ENCODE results near the gene PLCXD1. TPM values are rescaled to one million over a fixed set of nuclear protein-coding genes. Genes with fewer than 3 reads are reported as not detected.
"Not testable (repeated sequence)": the region's sequence is repeated elsewhere in the genome, so short reads cannot be mapped to it uniquely, and the experiment has no call there.

Gene PLCXD1
- polyA plus RNA-seq, 3 donors: 13.2 to 79.4 (median 22.8) TPM

DNA sequence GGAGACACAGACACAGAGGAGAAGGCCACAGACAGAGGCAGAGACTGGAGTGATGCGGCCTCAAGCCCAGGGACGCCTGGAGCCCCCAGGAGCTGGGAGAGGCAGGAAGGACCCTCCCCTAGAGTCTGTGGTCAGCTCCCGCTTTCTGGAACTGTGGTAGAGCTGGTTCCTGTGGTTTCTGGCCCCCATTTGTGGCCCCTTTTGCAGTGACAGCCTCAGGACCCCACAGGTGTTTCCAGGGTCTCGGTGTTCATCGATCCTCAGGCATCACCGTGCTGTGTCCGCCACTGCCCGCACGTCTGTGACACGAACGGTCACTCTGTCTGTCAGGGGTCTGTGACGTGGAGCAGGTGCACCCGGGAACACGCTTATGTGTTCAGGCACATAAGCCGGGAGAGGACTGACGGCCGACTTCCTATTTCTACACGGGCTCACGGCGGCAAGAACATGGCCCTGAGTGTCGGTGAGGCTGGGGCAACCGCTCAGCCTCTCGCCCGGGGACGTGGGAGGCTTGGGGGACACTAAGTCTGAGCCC, 29.5 kb downstream of the PLCXD1 start:
- 91 to 94% (median 92%) methylated on average over 25 of the region's 25 CpGs for WGBS, 3 donors
- H3K27ac ChIP-seq (ENCODE audit: low read depth, low read length): no peak overlapping the region

DNA sequence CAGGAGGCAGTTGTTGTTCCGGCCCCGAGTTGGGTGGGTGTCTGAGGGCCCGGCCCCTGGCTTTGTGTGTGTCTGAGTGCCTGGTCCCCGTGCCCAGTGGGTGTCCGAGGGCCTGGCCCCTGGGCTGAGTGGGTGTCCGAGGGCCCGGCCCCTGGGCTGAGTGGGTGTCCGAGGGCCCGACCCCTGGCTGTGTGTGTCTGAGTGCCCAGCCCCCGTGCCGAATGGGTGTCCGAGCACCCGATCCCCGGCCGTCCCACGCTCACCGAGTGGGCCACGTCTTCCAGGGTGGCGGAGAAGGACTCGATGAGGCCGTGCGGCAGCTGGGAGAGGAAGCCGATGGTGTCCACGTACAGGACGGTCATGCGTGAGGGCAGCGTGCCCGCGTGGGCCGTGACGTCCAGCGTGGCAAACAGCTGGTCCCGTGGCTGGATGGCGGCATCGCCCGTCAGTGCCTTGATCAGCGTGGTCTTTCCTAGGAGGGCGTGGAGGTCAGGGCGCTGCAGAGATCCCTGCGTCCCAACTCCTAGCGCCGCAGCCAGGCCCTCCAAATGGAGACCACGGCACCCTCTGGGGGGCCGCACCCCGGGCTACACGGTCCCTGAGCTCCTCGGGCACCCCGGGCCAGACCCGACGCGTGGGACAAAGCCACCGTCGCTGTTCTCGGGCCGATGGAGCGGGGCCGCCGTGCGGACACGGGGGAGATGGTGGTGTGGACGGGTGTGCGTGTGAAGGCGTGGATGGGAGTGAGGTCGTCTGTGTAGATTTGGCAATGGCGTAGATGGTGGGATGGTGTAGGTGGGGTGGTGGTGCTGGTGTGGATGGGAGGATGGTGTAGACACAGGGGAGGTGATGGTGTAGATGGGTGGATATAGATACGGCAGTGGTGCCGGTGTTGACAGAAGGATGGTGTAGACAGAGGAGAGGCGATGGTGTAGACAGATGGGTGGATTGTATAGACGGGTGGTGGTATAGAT, 30.3 kb downstream of the PLCXD1 start:
- no peak overlapping the region for H3K27ac ChIP-seq (ENCODE audit: low read depth, low read length)
- 94 to 95% (median 95%) methylated on average over 61 to 69 of the region's 69 CpGs for WGBS, 3 donors

DNA sequence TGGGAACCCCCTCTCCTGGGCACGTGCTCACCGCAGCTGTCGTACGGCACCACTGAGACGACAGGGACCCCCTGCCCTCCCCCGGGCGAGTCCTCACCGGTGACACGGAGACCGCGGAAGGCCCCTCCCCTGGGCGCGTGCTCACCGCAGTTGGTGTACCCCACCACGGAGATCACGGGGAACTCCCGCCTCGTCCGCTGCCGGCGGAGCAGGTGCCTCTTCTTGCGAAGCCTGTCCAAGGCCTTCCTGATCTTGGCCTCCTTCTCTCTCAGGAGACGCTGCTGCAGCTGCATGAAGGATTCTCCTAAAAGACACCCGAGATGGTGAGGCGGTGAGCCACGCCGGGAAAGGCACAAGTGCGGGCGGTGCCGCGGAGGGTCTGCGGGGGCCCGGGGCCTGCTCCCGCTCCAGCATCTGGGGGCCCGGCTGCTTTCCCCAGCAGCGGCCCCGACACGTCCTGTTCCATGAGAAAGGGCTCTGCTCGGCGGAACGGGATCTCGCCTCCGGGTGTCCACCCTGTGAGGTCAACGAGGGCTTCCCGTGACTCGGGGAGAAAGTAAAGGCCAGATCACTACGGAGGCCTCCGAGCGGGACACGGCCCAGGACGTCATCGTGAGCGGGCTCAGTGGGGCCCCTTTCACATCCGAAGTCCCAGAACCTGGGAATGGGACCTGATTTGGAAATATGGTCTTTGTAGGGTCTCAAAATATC, 31.6 kb downstream of the PLCXD1 start:
- no peak overlapping the region for H3K27ac ChIP-seq (ENCODE audit: low read depth, low read length)
- WGBS, 3 donors: 93 to 97% (median 96%) methylated on average over 52 to 54 of the region's 54 CpGs

- 89 to 98% (median 95%) methylated on average over 8 of the region's 8 CpGs for WGBS, 3 donors
- no peak overlapping the region for H3K27ac ChIP-seq (ENCODE audit: low read depth, low read length)
These were observed 32.4 kb downstream of the PLCXD1 start for GRCh38 chrX:313546-313945.

DNA sequence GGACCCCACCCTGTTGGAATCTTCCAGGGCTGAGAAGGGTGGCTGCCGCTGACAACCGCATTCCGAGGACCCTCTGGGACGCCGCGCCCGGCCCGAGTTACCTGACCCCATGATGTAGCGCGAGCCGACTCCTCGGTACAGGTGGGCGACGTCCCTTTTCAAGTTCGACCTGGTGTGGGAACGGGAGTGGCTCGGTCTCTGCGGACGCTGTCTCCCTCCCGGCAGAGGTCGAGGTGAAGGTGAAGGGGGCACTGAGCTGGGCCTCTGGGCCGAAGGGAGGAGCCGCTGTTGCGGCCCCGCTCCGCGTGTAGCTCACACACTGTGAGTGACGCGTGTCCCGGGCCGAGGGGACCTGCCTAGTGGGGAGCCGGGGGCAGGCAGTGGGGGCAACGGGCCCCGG, 32.9 kb downstream of the PLCXD1 start:
- 97 to 98% (median 98%) methylated on average over 32 to 34 of the region's 34 CpGs for WGBS, 3 donors

GRCh38 chrX:314781-315595, 33.8 kb downstream of the PLCXD1 start:
- 90 to 92% (median 91%) methylated on average over 47 to 51 of the region's 51 CpGs for WGBS, 3 donors
- no peak overlapping the region for H3K27ac ChIP-seq (ENCODE audit: low read depth, low read length)

More for the DNA sequence above, 32.9 kb downstream of the PLCXD1 start:
- H3K27ac ChIP-seq (ENCODE audit: low read depth, low read length): no peak overlapping the region

- H3K27ac ChIP-seq (ENCODE audit: low read depth, low read length): no peak overlapping the region
- 89 to 95% (median 93%) methylated on average over 50 of the region's 50 CpGs for WGBS, 3 donors
These were observed 35.5 kb downstream of the PLCXD1 start for GRCh38 chrX:316351-317325.

DNA sequence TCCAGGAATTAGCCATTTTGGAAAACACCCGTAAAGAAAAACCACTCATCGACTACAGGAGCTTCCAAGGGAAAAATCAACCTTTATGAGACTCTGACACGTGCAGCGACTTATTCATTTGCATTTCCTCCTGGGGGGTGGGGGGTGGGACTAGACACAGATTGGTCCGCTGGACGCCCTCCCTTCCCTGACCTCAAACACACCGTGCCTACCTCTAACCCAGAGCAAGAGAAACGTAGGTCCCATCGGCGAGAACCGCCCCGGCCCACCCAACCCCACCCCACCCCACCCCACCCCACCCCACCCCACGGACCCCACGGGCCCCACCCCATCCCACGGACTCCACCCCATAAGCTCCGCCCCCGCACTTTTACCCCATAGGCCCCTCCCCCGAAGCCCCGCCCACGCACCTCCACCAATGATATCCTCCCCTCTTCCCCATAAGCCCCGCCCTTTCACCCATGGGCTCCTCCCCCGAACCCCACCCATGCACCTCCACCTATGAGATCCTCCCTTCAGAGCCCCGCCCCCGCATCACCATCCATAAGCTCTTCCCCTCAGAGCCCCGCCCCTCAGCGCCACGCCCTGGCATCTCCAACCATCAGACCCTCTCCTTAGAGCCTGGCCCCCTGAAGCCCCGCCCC, 36.4 kb downstream of the PLCXD1 start:
- WGBS, 3 donors: 49 to 60% (median 56%) methylated on average over 16 to 24 of the region's 28 CpGs
- peak overlapping the region; percentile 52 for H3K27ac ChIP-seq (ENCODE audit: low read depth, low read length)

GRCh38 chrX:318068-318738, 37.0 kb downstream of the PLCXD1 start:
- H3K27ac ChIP-seq (ENCODE audit: low read depth, low read length): peak overlapping the region; percentile 97
- 1% methylated on average over 53 to 61 of the region's 61 CpGs for WGBS, 3 donors

DNA sequence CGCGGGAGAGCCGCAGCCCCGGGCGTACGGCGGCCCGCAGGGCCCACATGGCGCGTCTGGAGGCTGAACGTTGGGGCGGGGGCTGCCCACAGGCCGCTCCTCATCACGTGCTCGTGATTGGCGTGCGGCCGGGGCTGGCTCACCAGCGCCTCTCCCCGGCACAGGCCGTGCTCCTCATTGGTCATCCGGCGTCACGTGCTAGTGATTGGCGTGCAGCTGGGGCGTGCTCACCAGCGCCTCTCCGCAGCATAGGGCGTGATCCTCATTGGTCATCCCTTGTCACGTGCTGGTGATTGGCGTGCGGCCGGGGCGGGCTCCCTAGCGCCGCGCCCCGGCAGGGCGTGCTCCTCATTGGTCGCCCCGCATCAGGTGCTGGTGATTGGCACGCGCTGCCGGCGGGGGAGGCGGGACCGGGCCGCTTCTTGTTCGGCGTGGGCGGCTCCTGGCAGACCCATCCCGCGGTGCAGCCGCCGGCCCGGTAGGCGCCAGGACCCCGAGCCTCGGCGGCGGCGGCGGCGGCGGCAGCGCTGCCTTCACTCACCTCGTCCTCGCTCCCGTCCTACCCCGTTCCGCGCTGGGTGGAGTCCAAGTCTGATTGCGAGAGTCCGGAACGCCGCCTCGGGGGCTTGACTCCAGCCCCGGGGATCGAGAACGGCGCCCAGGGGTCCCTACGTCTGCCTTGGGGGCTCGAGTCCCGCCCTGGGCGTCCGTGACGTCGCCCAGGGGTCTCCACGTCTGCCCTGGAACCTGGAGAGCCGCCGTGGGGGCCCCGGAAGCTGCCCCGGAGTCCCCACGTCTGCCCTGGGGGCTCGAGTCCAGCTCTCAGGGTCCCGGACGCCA, 37.8 kb downstream of the PLCXD1 start, which contains the start of gene GTPBP6:
Gene GTPBP6, minus strand, starts transcription at position 58 of the 840 bp plus-strand sequence. Its CDS starts 9 bp downstream, at position 49.
- H3K27ac ChIP-seq (ENCODE audit: low read depth, low read length): peak within 1 kb of the TSS; percentile 97
- WGBS, 3 donors: 0 to 1% (median 1%) methylated on average over 78 to 97 of the region's 97 CpGs

DNA sequence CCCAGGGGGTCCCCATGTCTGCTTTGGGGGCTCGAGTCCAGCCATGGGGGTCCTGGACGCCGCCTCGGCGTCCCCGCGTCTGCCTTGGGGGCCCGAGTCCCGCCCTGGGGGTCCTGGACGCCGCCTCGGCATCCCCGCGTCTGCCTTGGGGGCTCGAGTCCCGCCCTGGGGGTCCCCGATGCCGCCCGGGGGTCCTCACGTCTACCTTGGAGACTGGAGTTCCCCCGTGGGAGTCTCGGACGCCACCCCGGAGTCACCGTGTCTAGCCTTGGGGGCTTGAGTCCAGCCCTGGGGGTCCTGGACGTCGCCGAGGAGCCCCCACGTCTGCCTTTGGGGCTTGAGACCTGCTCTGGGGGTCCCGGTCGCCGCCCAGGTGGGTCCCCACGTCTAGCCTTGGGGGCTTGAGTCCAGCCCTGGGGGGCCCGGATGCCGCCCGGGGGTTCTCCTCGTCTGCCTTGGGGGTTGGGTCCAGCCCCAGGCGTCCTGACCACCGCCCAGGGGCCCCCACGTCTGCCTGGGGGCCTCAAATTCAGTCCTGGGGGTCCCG, 38.5 kb downstream of the PLCXD1 start:
- no peak overlapping the region for H3K27ac ChIP-seq (ENCODE audit: low read depth, low read length)
- WGBS, 3 donors: 0 to 1% (median 0%) methylated on average over 38 to 41 of the region's 41 CpGs

GRCh38 chrX:320126-320783, 39.1 kb downstream of the PLCXD1 start:
- WGBS, 3 donors: 1 to 4% (median 3%) methylated on average over 24 of the region's 24 CpGs
- H3K27ac ChIP-seq (ENCODE audit: low read depth, low read length): no peak overlapping the region

DNA sequence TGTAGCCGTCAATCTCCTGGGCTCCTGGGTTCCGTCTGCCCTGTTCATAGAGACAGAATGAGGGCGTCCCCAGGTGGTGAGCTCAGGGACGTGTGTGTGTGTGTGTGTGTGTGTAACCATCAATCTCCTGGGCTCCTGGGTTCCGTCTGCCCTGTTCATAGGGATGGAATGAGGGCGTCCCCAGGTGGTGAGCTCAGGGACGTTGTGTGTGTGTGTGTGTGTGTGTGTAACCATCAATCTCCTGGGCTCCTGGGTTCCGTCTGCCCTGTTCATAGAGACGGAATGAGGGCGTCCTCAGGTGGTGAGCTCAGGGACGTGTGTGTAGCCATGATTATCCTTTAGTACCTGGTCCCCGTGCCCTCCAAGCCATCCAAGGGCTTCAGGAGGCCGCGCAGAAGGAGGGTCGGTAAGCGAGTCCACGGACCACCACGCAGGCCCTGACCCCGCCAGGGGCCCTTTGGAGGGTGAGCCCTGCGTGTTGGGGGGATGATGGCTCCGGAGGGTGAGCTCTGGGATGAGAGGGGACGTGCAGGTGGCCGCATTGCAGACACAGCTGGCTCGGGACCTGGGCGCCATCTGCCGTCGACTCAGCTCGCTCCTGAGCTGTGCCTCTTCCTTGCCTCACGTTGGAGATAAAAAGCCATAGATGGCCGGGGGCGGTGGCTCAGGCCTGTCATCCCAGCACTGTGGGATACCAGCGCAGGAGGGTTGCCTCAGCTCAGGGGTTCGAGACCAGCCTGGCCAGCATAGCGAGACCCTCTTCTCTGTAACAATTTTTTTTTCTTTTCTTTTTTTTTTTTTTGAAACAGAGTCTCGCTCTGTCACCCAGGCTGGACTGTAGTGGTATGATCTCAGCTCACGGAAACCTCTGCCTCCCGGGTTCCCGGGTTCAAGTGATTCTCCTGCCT, 42.8 kb downstream of the PLCXD1 start:
- H3K27ac ChIP-seq (ENCODE audit: low read depth, low read length): no peak overlapping the region
- 69 to 80% (median 77%) methylated on average over 37 to 38 of the region's 38 CpGs for WGBS, 3 donors

- H3K27ac ChIP-seq (ENCODE audit: low read depth, low read length): not testable (repeated sequence)
- WGBS, 3 donors: 75 to 85% (median 78%) methylated on average over 14 of the region's 14 CpGs
These were observed 43.5 kb downstream of the PLCXD1 start for GRCh38 chrX:324664-325063.

Data from adipose tissue (tissue), 3 donors.